Hindlimb muscle (tissue), 1 donor: ENCODE measurements around the gene DCAF5. TPM values are rescaled to one million over a fixed set of nuclear protein-coding genes. Genes with fewer than 3 reads are reported as not detected.
"Not testable (repeated sequence)": the region's sequence is repeated elsewhere in the genome, so short reads cannot be mapped to it uniquely, and the experiment has no call there.

Source experiments
- DNase-seq: peaks from one replicate; pipeline ENCODE4 v3.0.0-alpha.2; 2013
- polyA plus RNA-seq: library from polyadenylated mRNA; unstranded; fragments of 120-200 nt; gene quantifications from one replicate; pipeline ENCODE4 v1.2.1, GENCODE V29; 2013; ENCODE audit not compliant: insufficient read length

The DCAF5 gene
- polyA plus RNA-seq, 1 donor: 46.9 TPM

- no peak for DNase-seq
Observed at GRCh38 chr14:69042299-69042698, 110.6 kb downstream of the DCAF5 start.

- DNase-seq: no peak
Observed at GRCh38 chr14:69041783-69042182, 111.1 kb downstream of the DCAF5 start.

- no peak for DNase-seq
Observed at GRCh38 chr14:69040353-69040752, 112.6 kb downstream of the DCAF5 start.

GRCh38 chr14:69039288-69039628 is 113.7 kb downstream of the DCAF5 start:
- DNase-seq: no peak

DNA sequence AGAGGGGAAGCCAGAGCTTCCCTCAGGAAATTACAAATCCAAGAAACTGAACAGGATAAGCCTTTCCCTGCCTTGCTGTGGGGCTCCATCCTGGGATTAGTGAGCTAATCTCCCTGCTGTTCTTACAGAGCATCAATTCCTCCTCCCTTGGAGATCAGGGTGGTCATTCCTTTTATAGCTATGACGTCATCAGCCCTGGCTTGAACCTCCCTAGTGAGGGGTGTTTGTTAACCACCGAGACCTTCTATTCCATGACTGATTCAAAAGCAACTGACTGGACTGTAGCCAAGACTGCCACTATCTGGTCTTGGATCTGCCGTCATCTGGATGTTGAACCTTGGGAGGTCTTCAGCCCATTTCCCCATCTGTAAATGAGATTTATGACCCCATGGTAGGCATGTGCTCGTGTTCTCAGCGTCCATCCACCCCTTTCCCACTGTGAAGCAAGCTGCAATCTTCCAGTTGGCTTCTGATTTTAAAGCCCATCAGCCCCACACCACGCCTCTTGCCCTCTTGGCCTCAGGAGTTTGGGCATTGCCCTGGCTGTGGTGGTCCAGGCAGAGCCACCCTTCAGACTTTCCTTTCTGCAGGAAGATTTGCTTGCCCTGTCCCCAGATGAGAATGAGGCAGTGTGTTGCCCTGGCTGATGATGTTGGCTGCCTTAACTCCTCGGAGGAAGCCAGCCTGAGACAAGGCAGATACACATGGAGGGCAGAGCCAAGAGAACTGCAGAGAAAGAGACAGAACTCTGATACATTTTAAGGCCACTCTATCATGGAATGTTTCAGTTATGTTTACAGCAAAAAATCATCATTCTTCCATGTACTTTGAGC is 114.2 kb downstream of the DCAF5 start:
- no peak for DNase-seq

GRCh38 chr14:69037790-69038454 is 115.0 kb downstream of the DCAF5 start:
- no peak for DNase-seq

GRCh38 chr14:69036757-69037506 is 116.0 kb downstream of the DCAF5 start:
- DNase-seq: no peak

DNA sequence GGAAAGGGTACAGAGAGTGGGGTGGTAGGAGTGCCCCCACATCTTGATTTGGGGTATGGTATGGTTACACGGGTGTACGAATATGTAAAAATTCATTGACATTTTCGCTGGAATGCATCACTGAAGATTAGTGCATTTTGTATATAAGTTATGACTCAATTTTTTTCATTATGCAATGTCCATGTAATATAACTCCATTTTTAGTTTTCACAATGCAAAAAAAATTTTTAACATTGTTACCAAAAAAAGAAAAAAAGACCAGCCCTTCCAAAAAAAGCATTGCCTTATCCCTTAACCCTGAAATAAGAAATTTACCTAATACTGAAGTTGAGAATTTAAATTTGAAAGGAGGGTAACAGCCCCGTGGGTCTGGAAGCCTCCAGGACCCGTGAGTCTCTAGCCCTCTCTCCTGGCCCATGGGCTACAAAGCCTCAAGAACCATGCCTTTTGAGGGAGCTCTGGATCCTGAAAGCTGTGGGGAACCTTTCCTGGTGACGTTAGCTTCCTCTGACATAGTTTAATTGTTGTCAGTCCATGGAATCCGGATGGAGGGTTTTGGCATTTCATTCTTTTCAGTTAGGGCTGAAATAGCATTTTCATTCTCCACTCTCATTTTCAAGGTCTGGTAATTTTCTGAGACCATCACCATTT is 118.2 kb downstream of the DCAF5 start:
- DNase-seq: no peak

- DNase-seq: no peak
Observed at GRCh38 chr14:69027242-69027913, 125.5 kb downstream of the DCAF5 start.

DNA sequence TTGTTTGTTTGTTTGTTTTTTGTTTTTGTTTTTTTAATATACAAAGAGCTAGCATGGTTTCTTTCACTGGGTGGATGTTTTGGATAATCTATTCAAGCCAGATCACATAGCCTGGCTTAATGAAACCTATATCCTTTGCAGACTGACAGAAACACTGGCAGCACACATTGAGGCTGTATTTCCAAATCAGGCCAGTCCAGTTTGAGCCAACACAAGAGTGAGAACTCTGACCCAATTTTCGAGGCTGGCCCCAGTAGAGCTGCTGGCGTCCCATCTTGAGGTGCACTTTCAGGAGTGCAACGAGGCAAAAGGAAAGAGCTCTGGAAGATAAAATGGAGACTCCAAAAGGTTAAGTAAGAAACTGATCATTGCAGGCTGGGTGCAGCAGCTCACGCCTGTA is 129.9 kb downstream of the DCAF5 start:
- no peak for DNase-seq

- DNase-seq: not testable (repeated sequence)
Observed at GRCh38 chr14:69022093-69022492, 130.8 kb downstream of the DCAF5 start.

DNA sequence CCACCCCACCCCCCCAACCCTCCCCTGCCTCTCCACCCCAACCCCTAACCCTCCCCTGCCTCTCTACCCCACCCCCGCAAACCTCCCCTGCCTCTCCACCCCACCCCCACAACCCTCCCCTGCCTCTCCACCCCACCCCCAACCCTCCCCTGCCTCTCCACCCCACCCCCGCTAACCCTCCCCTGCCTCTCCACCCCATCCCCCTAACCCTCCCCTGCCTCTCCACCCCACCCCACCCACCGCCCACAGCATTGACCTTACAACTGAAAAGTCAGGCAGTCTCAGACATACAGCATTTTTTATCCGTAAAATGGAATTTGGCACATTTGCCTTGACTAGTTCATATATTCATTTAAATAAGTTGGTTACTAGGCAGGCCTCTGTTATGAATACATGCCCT is 135.2 kb downstream of the DCAF5 start:
- DNase-seq: no peak

DNA sequence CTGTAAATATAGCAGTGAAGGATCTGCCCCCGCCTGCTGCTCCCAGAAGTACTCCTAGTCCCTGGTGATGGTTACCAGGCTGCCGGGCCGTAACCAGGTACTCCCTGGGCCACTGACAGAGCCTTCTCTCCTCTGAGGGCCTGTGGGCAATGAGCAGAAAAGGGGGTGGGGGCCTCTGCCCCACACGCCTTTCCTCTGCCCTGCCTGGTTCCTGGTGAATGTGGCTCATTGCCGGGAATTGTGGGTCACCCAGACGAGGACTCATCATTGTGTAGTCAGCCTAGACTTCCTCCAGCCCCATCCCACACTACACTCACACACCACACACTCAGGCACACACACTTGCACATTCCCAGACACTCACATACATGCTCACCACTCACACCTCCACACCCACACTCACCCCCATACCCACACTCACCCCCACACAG is 138.1 kb downstream of the DCAF5 start:
- no peak for DNase-seq

- DNase-seq: no peak
Observed at GRCh38 chr14:69013943-69014782, 138.8 kb downstream of the DCAF5 start.

GRCh38 chr14:69012256-69012953 is 140.5 kb downstream of the DCAF5 start:
- no peak for DNase-seq

- DNase-seq: no peak
Observed at GRCh38 chr14:69010648-69011047, 142.3 kb downstream of the DCAF5 start.

DNA sequence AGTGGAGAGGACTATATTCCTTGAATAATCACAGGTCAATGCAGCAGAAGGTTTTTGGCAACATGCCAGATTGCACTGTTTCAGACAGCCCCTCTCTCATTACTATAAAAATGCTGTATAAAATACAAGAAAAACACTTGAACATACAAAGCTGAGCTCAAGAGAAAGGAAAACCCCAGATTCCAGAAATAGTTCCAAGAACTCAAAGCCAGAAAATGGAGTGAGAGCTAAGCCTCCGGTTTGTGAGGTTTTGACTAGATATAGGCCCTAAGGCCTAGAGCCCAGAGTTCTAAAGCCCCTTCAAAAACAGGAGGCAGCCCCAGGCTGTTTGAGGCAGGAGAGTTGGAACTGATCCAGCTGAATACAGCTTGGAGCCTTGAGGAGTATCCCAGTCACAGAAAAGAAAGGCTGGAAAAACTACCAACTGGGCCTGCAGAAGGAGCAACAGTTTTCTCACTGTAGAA is 144.5 kb downstream of the DCAF5 start:
- peak; percentile 55 for DNase-seq

GRCh38 chr14:69006346-69006745 is 146.6 kb downstream of the DCAF5 start:
- no peak for DNase-seq

DNA sequence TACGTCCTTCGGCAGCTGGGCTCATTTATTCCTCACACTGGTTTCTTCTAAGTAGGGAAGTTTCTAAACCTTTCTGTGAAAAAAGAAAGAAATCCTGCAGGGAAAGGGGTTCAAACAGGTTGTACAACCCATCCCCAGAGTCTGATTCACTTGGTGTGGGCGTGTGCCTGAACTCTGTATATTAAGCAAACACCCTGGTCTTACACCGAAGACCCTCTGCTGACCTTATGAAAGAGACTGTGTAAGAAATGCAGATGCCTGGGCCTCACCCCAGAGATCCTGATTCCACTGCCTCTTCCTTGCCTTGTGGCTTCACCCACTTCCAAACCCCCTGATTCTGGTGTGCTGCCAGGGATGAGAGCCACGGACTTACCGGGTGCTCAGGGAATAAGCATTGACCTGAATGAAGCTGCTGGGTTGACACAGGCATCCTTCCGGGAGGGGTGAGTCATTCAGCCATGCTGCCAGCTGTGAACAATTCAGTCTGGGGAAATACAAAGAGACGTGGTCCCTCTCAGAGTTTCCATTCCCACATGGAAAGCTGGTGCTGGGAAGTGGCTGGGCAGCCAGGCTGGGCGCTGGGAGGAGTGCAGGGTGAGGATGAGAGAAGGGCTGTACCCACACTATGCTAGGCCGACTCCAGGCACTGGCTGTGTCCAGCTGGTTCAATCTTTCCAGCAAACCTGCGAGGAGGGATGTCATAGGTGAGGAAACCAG is 147.3 kb downstream of the DCAF5 start:
- DNase-seq: peak; percentile 64
